Endometrial microvascular endothelial cells (primary cell): ENCODE measurements around the gene MYF5. TPM values are rescaled to one million over a fixed set of nuclear protein-coding genes. Genes with fewer than 3 reads are reported as not detected.

Experiments used
- in situ Hi-C: cut with HindIII; loops from 2 replicates; pipeline ENCODE4 v1.10.0; 2017; ENCODE audit warnings: low sequenced_read_pairs, low pct_unique_long_range_greater_than_20kb; ENCODE audit errors: inconsistent ontology term
- total RNA-seq: library from RNA; depleted of rRNA; stranded (reverse); fragments of >200 nt; gene quantifications from one replicate; pipeline ENCODE4 v1.2.3, GENCODE V29; 2015; ENCODE audit errors: inconsistent ontology term

MYF5 gene
- total RNA-seq, 1 donor from 2014 or later = not detected

GRCh38 chr12:80704420-80704819 is 12.3 kb upstream of the MYF5 start:
- in situ Hi-C loops = no loop called here

- in situ Hi-C loops = no loop called here
These were observed 9.4 kb upstream of the MYF5 start, which contains the start of gene MYF6 for GRCh38 chr12:80707126-80707829. MYF6 (plus strand) TSS chr12:80707634; CDS start chr12:80707720, 86 bp downstream.

- in situ Hi-C loops = no loop called here
These were observed 8.9 kb upstream of the MYF5 start for GRCh38 chr12:80707830-80708258.

- in situ Hi-C loops = no loop called here
These were observed 8.3 kb upstream of the MYF5 start for GRCh38 chr12:80708259-80708974.

GRCh38 chr12:80708975-80709328 is 7.8 kb upstream of the MYF5 start:
- in situ Hi-C loops = no loop called here

GRCh38 chr12:80709811-80710726 is 6.6 kb upstream of the MYF5 start:
- in situ Hi-C loops = no loop called here

GRCh38 chr12:80710727-80711449 is 5.8 kb upstream of the MYF5 start:
- in situ Hi-C loops = no loop called here

GRCh38 chr12:80711866-80712265 is 4.8 kb upstream of the MYF5 start:
- in situ Hi-C loops = no loop called here

- in situ Hi-C loops = no loop called here
These were observed 3.8 kb upstream of the MYF5 start for GRCh38 chr12:80712866-80713265.

- in situ Hi-C loops = no loop called here
These were observed 3.3 kb upstream of the MYF5 start for GRCh38 chr12:80713419-80713818.

GRCh38 chr12:80714055-80714454 is 2.7 kb upstream of the MYF5 start:
- in situ Hi-C loops = no loop called here

GRCh38 chr12:80714846-80715245 is 1.9 kb upstream of the MYF5 start:
- in situ Hi-C loops = no loop called here

GRCh38 chr12:80715713-80716249 is 931 bp upstream of the MYF5 start:
- in situ Hi-C loops = no loop called here

GRCh38 chr12:80717856-80718255 is 1.1 kb downstream of the MYF5 start:
- in situ Hi-C loops = no loop called here

- in situ Hi-C loops = no loop called here
These were observed 3.8 kb downstream of the MYF5 start for GRCh38 chr12:80720516-80720915.

GRCh38 chr12:80721326-80721725 is 4.6 kb downstream of the MYF5 start:
- in situ Hi-C loops = no loop called here

GRCh38 chr12:80745851-80746505 is 29.3 kb downstream of the MYF5 start:
- in situ Hi-C loops = no loop called here

- in situ Hi-C loops = no loop called here
These were observed 31.1 kb downstream of the MYF5 start for GRCh38 chr12:80747800-80748199.
